GM10266 (cell line): ENCODE data around the gene UNC50.

Experiments
- DNase-seq: peaks from one replicate; pipeline ENCODE4 v3.0.0; 2012; ENCODE audit errors: extremely low spot score
- TF ChIP-seq, protein P1 (sequence below): IDR thresholded peaks from 2 replicates; pipeline ENCODE4 v1.5.1; 2012; ENCODE audit warnings: mild to moderate bottlenecking, low read depth; ENCODE audit not compliant: control insufficient read depth, insufficient read depth; ENCODE audit errors: missing control alignments

The UNC50 gene

DNA sequence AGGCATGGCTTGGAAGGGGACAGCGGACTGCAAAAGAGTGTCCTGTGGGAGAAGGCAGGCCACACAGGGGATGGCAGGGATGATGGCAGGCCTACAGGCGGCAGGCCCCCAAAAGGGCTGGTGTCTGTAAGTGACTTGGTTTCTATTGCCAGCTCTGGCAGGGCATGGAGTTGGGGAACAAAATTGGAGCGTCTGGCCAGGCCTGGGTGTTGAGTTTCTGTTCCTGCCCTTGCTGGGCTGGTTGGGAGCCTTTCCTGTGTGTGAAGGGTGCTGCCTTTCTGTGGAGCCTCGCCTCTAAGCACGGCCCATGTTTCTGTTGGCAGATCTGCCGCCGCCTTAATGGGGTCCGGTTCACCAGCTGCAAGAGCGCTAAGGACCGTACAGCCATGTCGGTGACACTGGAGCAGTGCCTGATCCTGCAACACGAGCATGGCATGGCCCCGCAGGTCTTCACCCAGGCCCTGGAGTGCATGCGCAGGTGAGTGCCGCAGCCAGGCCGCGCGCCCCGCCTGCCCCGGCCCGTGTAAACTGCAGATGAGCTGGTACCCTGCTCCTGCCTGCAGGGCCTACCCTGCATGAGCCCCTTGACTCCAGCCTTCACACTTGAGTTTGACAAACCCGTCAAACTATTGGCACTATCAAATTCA is 31.6 kb upstream of the UNC50 start:
- TF ChIP-seq, protein P1, sequence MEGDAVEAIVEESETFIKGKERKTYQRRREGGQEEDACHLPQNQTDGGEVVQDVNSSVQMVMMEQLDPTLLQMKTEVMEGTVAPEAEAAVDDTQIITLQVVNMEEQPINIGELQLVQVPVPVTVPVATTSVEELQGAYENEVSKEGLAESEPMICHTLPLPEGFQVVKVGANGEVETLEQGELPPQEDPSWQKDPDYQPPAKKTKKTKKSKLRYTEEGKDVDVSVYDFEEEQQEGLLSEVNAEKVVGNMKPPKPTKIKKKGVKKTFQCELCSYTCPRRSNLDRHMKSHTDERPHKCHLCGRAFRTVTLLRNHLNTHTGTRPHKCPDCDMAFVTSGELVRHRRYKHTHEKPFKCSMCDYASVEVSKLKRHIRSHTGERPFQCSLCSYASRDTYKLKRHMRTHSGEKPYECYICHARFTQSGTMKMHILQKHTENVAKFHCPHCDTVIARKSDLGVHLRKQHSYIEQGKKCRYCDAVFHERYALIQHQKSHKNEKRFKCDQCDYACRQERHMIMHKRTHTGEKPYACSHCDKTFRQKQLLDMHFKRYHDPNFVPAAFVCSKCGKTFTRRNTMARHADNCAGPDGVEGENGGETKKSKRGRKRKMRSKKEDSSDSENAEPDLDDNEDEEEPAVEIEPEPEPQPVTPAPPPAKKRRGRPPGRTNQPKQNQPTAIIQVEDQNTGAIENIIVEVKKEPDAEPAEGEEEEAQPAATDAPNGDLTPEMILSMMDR, result no peak
- DNase-seq, result no peak

DNA sequence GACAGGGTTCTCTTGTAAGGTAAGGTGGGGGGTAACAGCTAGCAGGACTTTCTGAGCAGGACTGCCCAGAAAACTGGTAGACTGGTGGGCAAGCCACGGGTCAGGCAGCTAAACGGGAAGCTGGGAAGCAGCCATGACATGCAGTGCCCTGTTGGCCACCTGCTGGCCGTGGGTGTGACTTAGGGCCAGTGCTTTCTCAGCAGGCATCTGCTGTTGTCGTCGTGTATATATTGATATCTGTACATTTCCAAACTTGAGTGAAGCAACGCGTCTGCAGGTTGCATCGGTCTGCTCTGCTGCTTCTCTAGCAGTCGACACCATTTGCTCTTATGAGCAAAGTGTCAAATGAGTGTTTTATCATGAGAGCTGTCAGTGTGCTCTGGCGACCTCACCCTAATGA is 31.1 kb upstream of the UNC50 start:
- TF ChIP-seq, protein P1, result no peak
- DNase-seq, result no peak

DNA sequence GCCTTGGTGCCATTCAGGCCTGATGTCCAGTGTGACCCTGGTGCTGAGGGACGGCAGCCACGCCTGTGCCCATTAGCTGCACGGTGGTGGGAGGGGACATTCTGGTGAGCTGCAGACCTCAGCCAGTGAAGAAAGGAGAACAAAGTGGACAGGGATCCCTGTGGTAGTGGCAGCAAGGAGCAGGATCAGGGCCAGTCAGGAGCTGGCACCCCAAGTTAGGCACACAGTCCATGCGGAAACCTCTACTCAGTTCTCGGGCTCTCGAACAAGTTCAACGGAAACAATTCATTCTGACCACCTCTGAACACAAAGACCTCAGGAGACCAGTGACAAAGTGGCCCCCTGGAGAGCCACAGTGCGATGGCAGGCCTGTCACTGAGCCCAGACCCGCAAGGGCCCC is 30.2 kb upstream of the UNC50 start:
- no peak for DNase-seq
- TF ChIP-seq, protein P1, result no peak

DNA sequence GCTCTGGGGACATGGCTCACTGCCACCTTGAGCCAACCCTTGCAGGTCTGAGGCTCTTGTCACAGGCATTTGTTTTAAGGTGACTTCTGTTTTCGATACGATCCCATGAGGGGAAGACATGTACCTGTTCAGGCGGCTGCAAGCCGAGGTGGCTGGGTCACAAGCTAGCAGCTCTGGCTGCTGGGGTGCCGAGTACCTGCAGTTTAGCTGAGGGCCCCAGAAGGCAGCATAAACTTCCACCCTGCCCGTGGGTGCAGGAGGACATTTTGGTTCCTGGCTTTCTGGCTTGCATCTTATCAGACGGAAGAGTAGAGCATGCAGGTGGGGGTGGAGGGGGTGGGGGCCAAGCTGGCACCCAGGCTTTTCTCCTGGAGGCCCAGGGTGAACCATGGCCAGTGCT is 28.5 kb upstream of the UNC50 start:
- no peak for DNase-seq
- TF ChIP-seq, protein P1, result no peak

DNA sequence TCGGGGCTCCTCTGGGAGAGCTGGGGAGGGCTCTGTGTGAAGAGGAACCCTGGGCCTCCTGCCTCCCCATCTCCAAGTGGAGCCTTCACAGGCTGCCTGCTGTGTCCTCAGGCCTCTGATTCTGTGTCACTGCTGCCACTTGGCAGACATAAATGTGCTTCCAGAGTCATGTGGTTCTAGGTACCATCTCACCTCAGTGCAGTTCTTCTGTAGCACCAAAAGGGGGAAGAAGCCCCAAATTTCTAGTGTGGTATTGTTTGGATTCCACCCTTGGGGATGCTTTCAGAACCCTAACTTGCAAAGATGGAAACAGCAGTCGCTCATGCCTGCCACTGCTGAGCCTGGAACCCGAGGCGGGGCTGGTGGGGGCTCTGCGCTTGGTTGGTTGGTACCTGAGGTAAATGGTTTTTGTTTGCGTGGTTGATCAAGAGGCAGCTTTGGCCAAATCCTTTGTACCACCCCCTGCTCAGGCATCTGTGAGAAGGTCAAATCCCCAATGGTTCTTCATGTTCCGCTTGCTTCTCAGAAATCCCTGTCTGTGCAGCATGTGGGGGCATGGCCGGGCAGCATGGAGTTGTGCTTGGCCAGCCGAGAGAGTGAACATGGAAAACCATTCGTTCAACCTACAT is 27.6 kb upstream of the UNC50 start:
- TF ChIP-seq, protein P1, result no peak

DNA sequence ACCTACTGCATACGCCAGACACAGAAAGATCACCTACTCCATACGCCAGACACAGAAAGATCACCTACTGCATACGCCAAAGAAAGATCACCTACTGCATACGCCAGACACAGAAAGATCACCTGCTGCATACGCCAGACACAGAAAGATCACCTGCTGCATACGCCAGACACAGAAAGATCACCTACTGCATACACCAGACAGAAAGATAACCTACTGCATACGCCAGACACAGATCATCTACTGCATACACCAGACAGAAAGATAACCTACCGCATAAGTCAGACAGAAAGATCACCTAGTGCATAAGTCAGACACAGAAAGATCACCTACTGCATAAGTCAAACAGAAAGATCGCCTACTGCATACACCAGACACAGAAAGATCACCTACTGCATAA is 25.9 kb upstream of the UNC50 start:
- no peak for DNase-seq
- TF ChIP-seq, protein P1, result no peak

More for the DNA sequence above, 27.6 kb upstream of the UNC50 start:
- DNase-seq, result no peak

DNA sequence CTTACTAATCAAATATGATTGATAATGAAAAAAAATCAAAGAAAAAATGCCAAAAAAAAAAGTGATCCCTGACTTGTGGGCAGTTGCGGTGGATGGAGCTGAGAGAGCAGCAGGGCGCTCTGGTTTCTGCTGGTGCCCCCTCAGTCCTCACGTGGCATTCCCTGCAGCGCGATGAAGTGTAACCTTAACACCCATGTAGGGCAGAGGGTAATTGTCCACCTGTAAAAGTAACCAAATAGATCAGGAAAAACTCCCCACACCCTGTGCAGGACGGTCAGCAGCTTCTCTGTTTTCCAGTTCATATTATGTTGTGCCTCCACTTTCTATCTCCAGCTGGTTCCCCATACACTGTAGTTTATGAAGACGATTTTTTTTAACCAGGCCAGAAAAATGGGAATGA is 25.1 kb upstream of the UNC50 start:
- DNase-seq, result no peak
- TF ChIP-seq, protein P1, result no peak
